Activated CD8-positive, alpha-beta memory T cell treated with anti-CD3 and anti-CD28 coated beads for 36 hours (primary cell): ENCODE results near the gene TUBB1. TPM values are rescaled to one million over a fixed set of nuclear protein-coding genes. Genes with fewer than 3 reads are reported as not detected.

ENCODE experiments used
- CTCF ChIA-PET: fragments of 350-600 bp; sonication (Branson Sonifier 250); formaldehyde crosslinking; loops from one replicate; lab custom pipeline; 2021; ENCODE audit warnings: antibody characterized with exemption; lab: Charles Lee
- POLR2A ChIA-PET: fragments of 350-600 bp; sonication (Branson Sonifier 250); formaldehyde crosslinking; loops from one replicate; lab custom pipeline; 2021; ENCODE audit warnings: antibody characterized with exemption; lab: Charles Lee
- total RNA-seq, 2 experiments: library from RNA; stranded (reverse); gene quantifications; one replicate each; pipeline ENCODE4 v1.2.3, GENCODE V29; 2021

TUBB1 gene
- total RNA-seq, 2 experiments from 2014 or later, result not detected

DNA sequence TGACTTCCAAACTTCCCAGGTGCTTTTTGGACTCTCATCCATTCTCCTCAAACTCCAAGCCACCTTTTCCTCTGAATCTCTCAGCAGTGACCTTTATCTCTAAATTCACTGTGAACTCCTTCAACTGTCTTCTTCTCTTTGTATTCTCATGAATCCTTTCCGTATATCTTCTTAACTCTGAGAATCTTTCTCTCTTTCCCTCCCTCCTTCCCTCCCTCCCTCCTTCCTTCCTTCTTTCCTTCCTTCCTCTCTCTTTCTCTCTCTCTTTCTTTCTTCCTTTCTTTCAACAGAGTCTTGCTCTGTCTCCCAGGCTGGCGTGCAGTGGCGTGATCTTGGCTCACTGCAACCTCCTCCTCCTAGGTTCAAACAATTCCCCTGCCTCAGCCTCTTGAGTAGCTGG is 27.6 kb downstream of the TUBB1 start:
- CTCF ChIA-PET, result interaction anchor here (0.6 kb wide), 1 partner anchor 106 kb away, joined by 5 read pairs; no protein-coding TSS in a partner anchor
- POLR2A ChIA-PET, result interaction anchor here (0.6 kb wide), 1 partner anchor 65 kb away, joined by 4 read pairs; no protein-coding TSS in a partner anchor

DNA sequence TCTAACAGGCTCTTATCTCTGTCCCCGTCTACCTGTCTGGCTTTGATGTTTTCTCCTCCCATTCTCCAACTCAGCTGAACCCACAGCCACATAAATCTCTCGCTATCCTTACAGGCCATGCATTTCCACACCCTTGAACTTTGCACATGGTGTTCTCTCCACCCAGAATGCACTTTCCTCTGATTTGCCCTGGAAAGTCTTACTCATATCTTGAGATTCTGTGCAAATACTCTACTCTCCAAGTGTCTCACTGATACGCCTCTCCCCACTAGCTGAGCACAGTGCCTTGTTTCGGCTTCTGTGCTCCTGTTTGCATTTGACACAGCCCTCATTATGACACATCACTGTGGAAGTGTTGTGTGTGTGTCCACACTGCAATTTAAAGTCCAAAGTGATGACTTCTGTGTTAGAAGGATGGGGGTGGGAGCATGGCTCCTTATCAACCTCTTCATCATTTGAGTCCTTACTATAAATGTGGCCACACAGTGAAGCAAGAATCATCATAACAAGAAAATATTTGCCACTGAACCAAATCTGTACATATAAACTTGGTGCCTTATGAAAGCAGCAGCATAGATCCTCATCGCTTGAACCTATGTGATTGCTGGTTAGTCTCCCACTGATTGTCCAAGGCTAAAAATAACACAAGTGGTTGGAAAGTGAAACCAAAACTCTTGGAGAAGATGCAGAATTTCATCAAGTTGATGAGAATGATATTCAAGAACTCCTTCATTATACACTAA is 28.9 kb downstream of the TUBB1 start:
- CTCF ChIA-PET, result no interaction called here
- POLR2A ChIA-PET, result no interaction called here

DNA sequence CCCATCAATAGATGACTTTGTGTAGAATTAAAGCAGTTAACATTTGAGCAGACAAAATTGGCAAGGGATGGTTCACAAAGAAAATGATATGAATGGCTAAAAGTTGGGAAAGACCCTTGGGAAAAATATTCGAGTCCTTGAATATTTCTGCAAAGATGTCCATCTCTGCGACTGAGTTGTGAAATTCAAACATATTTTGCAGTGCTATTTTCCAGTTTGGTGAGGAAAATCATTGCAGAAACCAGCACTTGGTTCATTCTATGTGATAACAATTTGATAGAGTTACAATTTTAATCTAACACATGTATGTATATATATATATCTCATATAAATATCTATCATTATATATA is 29.4 kb downstream of the TUBB1 start:
- CTCF ChIA-PET, result no interaction called here
- POLR2A ChIA-PET, result no interaction called here

DNA sequence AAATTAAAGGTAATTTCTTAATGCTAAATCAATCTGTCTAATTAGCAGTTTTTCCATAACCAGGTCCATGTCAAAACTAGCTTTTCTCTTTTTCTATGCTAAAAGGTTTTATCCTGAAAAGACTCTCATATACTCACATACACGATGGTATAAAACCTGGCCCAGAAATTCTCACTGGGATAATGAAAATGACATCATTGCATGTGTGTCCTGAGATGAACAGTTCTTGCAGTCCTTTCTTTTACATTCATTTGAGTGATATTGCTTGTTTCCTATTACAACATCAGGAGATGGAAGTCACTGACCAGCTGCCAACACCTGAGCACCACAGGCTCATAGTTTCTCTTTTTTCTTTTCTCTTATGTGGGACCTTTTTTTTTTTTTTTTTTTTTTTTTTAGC is 31.2 kb downstream of the TUBB1 start:
- ChIA-PET POLR2A (no interaction called here), CTCF (interaction anchor here (1.9 kb wide), 1 partner anchor 157 kb away, joined by 4 read pairs; no protein-coding TSS in a partner anchor)

DNA sequence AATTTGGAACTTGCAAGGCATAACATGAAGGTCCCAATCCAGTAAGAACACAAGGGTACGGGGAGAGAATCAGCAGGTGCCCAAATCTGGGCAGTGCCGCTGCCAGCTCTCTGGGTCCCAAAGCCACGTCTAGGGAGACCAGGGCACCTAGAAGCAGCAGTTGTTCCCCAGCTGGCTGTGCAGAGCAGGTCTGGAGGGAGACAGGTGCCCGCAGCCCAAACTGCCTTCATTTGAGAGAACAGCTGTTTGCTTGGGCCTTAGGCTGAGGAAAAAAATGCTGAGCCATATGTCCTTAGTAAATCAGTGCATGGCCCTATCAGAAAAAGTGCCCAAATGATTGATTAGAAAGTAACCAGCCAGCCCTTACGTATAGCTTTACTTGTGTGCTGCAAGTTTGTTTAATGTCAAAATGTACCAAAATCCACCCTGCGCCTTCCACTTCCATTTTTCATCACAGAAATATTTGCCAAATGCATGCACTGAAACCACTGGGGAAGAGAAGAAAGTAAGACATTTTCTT is 32.5 kb downstream of the TUBB1 start:
- POLR2A ChIA-PET, result no interaction called here
- CTCF ChIA-PET, result no interaction called here

DNA sequence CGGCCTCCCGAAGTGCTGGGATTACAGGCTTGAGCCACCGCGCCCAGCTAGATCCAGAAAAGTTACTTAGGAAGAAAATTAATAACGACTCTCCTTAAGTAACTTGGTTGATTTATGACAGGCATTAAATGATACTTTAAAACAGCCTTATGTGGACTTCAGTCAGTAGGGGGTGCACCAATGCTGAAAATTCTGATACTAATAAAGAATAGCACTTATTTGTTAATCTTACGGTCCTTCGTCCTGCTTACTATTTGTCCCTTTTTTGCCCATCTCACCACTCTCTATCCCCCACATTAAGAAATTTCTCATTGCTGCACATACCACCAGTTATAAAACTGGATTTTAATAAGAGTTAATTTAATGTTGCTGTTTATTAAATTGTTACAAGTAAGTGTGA is 36.1 kb downstream of the TUBB1 start:
- ChIA-PET CTCF (no interaction called here), POLR2A (no interaction called here)

DNA sequence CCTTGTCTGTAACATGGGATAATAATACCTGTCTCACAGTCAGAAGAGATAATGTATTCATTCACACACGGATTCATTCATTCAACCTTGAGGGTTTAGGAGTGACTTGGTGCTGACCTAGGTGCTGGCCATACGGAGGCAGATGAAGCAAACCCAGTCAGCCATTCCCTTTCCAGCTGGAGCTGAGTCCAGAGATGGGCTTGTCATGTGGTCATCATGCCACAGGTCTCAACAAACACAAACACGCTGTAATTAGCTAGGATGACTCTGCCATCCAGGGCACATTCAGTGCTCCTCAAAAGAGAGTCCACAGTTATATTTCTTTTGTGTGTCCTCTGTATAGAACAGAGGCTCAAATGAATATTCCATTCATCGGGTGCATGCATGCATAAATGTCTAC is 42.9 kb downstream of the TUBB1 start:
- ChIA-PET POLR2A (no interaction called here), CTCF (no interaction called here)

DNA sequence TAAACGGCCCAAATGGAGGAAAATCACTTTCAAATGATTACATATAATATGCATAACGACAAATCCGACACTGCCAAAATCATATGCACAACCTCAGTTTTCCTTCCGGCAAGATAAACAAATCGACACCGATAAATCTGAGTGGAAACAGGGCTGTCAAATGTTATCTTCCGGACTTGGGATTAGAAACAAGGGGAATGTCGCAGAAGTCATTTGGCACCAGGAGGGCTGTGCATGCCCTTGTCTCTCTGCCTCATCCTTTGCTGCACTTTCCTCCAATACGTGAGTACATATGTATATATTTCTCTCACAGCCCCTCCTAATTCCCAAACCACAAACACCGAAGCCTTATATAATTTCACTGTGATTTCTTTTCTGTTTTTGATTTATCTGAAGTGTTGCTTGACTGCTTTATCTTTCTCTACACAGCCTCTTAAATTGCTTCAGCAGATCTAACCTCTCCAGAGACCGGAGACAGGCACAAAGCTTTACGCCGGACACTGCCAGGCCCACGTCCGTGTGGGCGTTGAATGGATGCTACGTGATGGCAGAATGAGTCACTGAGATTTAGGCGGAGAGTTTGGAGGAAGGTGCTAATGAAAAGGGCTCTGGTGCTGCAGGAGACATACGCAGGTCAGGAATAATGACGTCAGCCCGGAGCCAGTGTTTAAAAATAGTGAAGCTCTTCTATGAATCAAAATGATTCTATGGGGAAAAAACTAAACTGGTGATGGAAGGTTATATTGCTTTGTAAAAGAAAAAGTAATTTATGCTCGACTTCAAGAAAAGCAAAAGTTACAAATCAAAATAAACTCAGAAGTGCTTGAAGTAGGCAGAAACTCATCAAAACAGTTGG is 44.4 kb downstream of the TUBB1 start:
- ChIA-PET POLR2A (no interaction called here), CTCF (no interaction called here)

DNA sequence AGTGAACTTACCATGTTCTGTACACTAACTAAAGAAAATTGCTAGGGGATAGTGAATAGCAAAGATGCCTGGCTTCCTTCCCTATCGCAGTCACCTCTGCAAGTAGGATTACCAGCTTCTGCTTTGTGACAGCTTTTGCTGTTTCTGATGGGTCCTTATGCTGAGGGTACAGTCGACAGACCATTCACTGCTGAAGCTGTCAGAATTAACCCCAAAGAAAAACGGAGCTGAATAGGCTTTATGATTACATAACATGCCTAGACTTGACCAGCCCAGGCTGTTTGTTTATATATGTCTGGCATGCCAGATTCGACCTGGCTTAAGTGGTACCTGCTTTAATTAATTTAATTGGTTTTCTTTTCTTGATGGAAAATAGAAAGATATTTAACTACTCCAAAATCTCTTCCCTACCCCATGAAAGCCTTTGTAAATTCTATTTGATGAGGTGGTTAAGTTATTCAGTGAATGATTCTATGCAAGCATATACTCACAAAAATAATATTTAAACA is 45.0 kb downstream of the TUBB1 start:
- ChIA-PET POLR2A (no interaction called here), CTCF (no interaction called here)

DNA sequence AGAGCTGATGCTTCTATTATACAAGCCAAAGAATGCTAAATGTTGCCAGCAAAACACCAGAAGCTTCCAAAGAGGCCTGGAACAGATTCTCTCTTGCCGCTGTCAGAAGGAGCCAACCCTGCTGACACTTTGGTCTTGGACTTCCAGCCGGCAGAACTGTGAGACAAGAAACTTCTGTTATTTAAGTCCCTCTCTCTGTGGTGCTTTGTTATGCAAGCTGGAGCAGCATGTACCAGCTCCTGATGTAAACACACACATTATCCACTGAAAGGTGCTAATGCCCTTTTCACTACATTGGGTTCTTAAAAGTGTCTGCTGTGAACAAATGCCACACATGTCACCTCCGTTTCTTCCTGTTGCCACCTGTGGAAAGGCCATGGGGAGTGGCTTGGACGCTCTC is 49.3 kb downstream of the TUBB1 start:
- CTCF ChIA-PET, result no interaction called here
- POLR2A ChIA-PET, result no interaction called here

DNA sequence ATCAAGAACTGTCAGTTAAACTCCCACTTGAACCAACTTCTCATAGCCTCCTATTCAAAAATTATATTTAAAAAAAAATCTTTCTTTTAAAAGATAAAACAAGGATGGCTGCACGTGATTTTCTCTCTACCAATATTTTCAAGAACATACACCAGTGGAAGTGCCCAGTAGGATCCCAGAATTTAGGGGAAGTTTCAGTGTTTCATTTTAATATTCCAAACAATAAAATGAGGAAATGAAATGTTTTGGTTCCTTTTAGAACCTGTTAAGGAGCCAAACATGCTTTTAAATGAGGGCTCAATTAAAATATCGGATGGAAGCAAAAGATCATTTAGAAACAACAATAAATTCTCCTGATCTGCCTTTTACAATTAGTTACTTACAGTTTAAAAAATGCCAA is 49.8 kb downstream of the TUBB1 start:
- CTCF ChIA-PET, result no interaction called here
- POLR2A ChIA-PET, result no interaction called here

DNA sequence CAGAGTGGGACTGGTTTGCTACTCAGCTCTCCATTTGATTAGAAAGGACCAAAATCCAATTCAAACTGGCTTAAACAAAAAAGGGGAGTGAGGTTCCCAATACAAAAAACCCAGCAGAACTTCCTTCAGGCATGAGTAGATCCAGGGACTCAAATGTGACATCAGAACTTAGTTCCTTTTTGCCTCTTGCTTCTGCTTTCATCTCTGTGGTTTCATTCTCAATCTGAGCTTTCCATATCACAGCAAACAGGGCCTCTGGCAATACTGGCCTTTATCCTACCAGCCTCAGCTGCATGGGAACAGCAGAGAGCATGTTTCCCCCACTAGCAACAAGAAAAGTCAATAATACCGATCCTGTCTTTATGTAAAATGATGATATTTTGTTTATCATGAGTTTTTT is 52.0 kb downstream of the TUBB1 start:
- CTCF ChIA-PET, result interaction anchor here (0.7 kb wide), 1 partner anchor 12 kb away, joined by 4 read pairs; no protein-coding TSS in a partner anchor
- POLR2A ChIA-PET, result no interaction called here

DNA sequence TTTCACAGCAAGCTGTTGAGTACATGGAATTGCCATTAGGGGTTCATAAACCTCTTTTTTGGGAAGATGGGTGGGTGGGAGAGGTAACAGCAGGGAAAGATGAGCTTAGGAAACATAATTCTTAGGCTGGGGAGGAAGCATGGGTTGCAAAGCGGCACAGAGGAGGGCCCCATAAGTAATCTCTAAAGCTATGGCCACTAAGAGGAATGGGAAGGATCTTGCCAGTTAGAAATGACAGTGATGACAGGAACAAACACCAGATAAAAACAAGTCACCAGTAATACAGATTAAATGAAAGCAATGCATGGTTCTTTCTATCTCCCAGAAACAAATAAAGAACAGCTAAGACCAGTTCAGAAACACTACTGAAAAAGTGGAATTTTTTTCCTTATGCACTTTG is 54.4 kb downstream of the TUBB1 start:
- CTCF ChIA-PET, result interaction anchor here (1.0 to 1.3 kb wide), 3 partner anchors 32 to 170 kb away, joined by 3 read pairs; no protein-coding TSS in a partner anchor
- POLR2A ChIA-PET, result no interaction called here

DNA sequence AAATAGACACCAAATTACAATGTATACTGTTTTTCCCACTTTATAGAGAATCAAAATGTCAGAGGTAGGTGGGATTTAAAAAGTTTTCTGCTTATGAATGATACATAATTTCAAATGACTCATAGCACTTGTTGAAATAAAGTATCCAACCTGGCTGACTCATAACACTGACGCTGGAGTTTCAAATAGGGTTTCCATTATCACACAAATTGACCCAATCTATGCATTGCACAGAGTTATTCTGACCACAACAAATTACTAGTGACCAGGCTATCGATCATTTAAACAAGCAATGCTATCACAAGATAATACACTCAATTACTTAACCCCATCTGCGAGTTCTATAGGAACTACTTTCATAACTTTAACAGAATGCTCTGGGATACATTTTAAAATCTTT is 55.2 kb downstream of the TUBB1 start:
- ChIA-PET POLR2A (no interaction called here), CTCF (interaction anchor here (1.1 kb wide), 1 partner anchor 33 kb away, joined by 3 read pairs; no protein-coding TSS in a partner anchor)

DNA sequence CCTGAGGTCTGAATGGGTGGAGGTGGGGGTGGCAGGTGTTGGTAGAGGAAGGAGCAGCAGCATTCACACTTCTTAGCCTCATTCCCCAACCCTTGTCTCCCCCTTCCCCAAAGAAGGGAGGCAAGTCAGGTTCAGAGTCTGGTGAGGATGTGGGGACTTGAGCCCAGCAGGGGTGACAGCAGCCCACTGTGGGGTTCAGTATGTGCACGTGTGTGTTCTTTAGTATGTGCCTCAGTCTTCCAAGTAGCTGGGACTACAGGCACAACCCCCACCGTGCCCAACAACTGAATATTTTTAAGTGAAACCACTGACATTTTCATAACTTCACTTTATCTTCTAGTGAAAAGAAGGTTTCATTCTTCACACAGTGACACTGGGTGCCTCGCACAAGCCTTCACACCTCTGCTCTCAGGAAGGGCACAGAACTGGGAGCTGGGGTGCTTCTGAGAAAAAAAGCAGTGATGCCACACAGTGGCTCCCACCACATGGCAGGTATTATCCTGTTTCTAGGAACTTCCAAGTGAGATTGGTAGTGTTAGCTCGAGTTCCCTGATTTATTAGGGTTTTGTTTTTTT is 56.8 kb downstream of the TUBB1 start:
- ChIA-PET POLR2A (interaction anchor here (0.7 kb wide), 1 partner anchor 44 kb away, joined by 3 read pairs; no protein-coding TSS in a partner anchor), CTCF (interaction anchor here (0.7 to 0.8 kb wide), 2 partner anchors 9 to 209 kb away, joined by 4 read pairs; no protein-coding TSS in a partner anchor)

Other genes starting within 250 kb of the TUBB1 start
- 1 to 10 TPM; 1.3 TPM for gene GNAS-AS1, start 168.5 kb upstream of the TUBB1 start, total RNA-seq
- gene GNAS, start 166.7 kb upstream of the TUBB1 start, total RNA-seq, result 100 to 1,000 TPM; 723 to 764 TPM
- gene NELFCD, start 38.2 kb upstream of the TUBB1 start, total RNA-seq, result 100 to 1,000 TPM in 1 of 2 experiments, 10 to 100 TPM in 1; 94.5 to 103 TPM
- 10 to 100 TPM; 31.0 to 31.2 TPM for gene CTSZ, start 12.2 kb upstream of the TUBB1 start, total RNA-seq
- gene ATP5F1E, start 12.9 kb downstream of the TUBB1 start, total RNA-seq, result 10 to 100 TPM; 86.9 to 97.9 TPM
- gene PRELID3B, start 23.4 kb downstream of the TUBB1 start, total RNA-seq, result 100 to 1,000 TPM; 148 to 154 TPM
- gene ZNF831, start 144.4 kb downstream of the TUBB1 start, total RNA-seq, result 1 to 10 TPM; 5.4 to 5.8 TPM